Endodermal cell (in vitro differentiated cells): Measurements from ENCODE around the gene AGPAT3. TPM values are rescaled to one million over a fixed set of nuclear protein-coding genes. Genes with fewer than 3 reads are reported as not detected.

Experiments
- DNase-seq: peaks from one replicate; pipeline ENCODE4 v3.0.0-alpha.2; 2017
- H3K27ac ChIP-seq: 2 replicates; pipeline ENCODE4 v1.5.1; 2013; ENCODE audit warnings: mild to moderate bottlenecking, low read depth, low read length, moderate library complexity
- H3K27me3 ChIP-seq: 2 replicates; pipeline ENCODE4 v1.6.1; 2013; ENCODE audit warnings: mild to moderate bottlenecking, low read length, moderate library complexity; ENCODE audit not compliant: insufficient read depth, control insufficient read depth, poor library complexity, severe bottlenecking
- H3K36me3 ChIP-seq: 2 replicates; pipeline ENCODE4 v1.7.0; 2013; ENCODE audit warnings: mild to moderate bottlenecking, low read length, moderate library complexity; ENCODE audit not compliant: control insufficient read depth, insufficient read depth
- H3K4me1 ChIP-seq: one replicate; pipeline ENCODE4 v1.7.0; 2013; ENCODE audit warnings: low read length; ENCODE audit not compliant: control insufficient read depth, insufficient read depth
- H3K4me3 ChIP-seq: 2 replicates; pipeline ENCODE4 v1.5.1; 2013; ENCODE audit warnings: mild to moderate bottlenecking, low read length, moderate library complexity
- H3K9ac ChIP-seq: 2 replicates; pipeline ENCODE4 v1.6.1; 2013; ENCODE audit warnings: mild to moderate bottlenecking, low read length, moderate library complexity; ENCODE audit not compliant: poor library complexity, severe bottlenecking; ENCODE audit errors: extremely low read depth
- H3K9me3 ChIP-seq: 2 replicates; pipeline ENCODE4 v1.6.1; 2013; ENCODE audit warnings: mild to moderate bottlenecking, low read length, moderate library complexity; ENCODE audit not compliant: control insufficient read depth
- H3K27ac Mint-ChIP-seq: 2 replicates; pipeline ENCODE4 v1.8.0; 2020; ENCODE audit warnings: mixed read lengths
- H3K27me3 Mint-ChIP-seq: 2 replicates; pipeline ENCODE4 v1.8.0; 2021; ENCODE audit warnings: mild to moderate bottlenecking, mixed read lengths; ENCODE audit not compliant: insufficient read depth
- H3K36me3 Mint-ChIP-seq: 2 replicates; pipeline ENCODE4 v1.8.0; 2020; ENCODE audit warnings: low read depth, mixed read lengths
- H3K4me1 Mint-ChIP-seq: 2 replicates; pipeline ENCODE4 v1.8.0; 2020; ENCODE audit warnings: mixed read lengths
- H3K4me3 Mint-ChIP-seq: 2 replicates; pipeline ENCODE4 v1.8.0; 2020; ENCODE audit warnings: mild to moderate bottlenecking, moderate library complexity, mixed read lengths
- H3K9me3 Mint-ChIP-seq: 2 replicates; pipeline ENCODE4 v1.8.0; 2020; ENCODE audit warnings: mild to moderate bottlenecking, mixed read lengths
- CTCF ChIP-seq: fragments of 200-600 bp; sonication (generic); conservative IDR thresholded peaks from 2 replicates; pipeline ENCODE4 v1.5.0; 2021; ENCODE audit warnings: antibody characterized with exemption, mild to moderate bottlenecking
- WGBS, 2 experiments: methylation state at CpG; one replicate each; pipeline versions ENCODE4 v1.1.5 to v1.1.7; 2013; ENCODE audit warnings: missing lambda C conversion rate in 2 of 2, mixed read lengths in 1 of 2; ENCODE audit not compliant: insufficient coverage in 1 of 2, insufficient read length in 1 of 2; 5-methylcytosine and 5-hydroxymethylcytosine counted together
- total RNA-seq, 2 donors: library from RNA; stranded (reverse); fragmentation: NEBNext Ultra II Directional in 1 of 2; extraction: Animal tissue kit (Norgen Biotek cat#: 25700) in 1 of 2; gene quantifications; 2 replicates in 1 of 2; 3 replicates in 1 of 2; pipeline ENCODE4 v1.2.1, GENCODE V29; 2021

Gene AGPAT3
- total RNA-seq, 2 donors from 2014 or later, result 44.0 to 74.4 TPM

DNA sequence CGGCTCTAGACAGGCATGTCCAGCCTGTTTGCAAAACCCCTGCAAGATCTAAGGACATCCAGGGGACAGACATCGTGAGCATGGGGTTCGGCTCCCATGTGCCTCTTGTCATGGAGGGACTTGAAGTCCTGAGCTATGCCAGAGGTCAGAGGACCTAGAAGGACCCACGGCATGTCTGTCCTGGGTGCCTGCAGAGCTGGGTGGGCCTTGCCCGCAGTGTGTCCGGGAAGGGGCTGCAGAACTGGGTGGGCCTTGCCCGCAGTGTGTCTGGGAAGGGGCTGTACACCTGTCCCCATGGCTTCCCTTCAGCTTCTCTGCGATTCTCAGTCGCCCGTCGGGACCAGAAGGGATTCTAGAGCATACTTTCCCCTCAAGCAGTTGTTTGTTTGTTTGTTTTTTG lies 127.1 kb downstream of the AGPAT3 start:
- Histone ChIP-seq H3K9ac (no peak overlapping the region), H3K27me3 (no peaks in the 10 kb centered on the region), H3K4me3 (no peak overlapping the region), H3K4me1 (no peaks in the 10 kb centered on the region), H3K9me3 (no peaks in the 10 kb centered on the region), H3K27ac (no peak overlapping the region), H3K36me3 (no peaks in the 10 kb centered on the region)
- no peak for DNase-seq
- Mint-ChIP-seq H3K27me3 (no peaks in the 10 kb centered on the region), H3K9me3 (no peaks in the 10 kb centered on the region), H3K27ac (no peak overlapping the region), H3K4me3 (no peak overlapping the region), H3K4me1 (no peaks in the 10 kb centered on the region), H3K36me3 (no peaks in the 10 kb centered on the region)
- no peak for TF ChIP-seq CTCF
- 90 to 93% methylated on average over 10 to 11 of the region's 11 CpGs for WGBS, 2 experiments

GRCh38 chr21:43993420-43993934 lies 128.5 kb downstream of the AGPAT3 start:
- Histone ChIP-seq H3K9ac (no peak overlapping the region), H3K27me3 (no peaks in the 10 kb centered on the region), H3K4me3 (no peak overlapping the region), H3K9me3 (no peaks in the 10 kb centered on the region), H3K4me1 (no peaks in the 10 kb centered on the region), H3K27ac (no peak overlapping the region), H3K36me3 (no peaks in the 10 kb centered on the region)
- no peaks in the 10 kb centered on the region for H3K36me3 Mint-ChIP-seq
- H3K9me3 Mint-ChIP-seq, result no peaks in the 10 kb centered on the region
- TF ChIP-seq CTCF, result no peak
- WGBS, 2 experiments, result 86 to 91% methylated on average over 16 to 18 of the region's 18 CpGs
- no peaks in the 10 kb centered on the region for H3K27me3 Mint-ChIP-seq
- no peak for DNase-seq
- no peaks in the 10 kb centered on the region for H3K4me1 Mint-ChIP-seq
- no peak overlapping the region for H3K27ac Mint-ChIP-seq
- no peak overlapping the region for H3K4me3 Mint-ChIP-seq

GRCh38 chr21:43994085-43994484 lies 129.1 kb downstream of the AGPAT3 start:
- 90 to 96% methylated on average over 9 to 11 of the region's 11 CpGs for WGBS, 2 experiments
- no peak for TF ChIP-seq CTCF
- Mint-ChIP-seq H3K9me3 (no peaks in the 10 kb centered on the region), H3K4me3 (no peak overlapping the region), H3K27me3 (no peaks in the 10 kb centered on the region), H3K27ac (no peak overlapping the region), H3K4me1 (no peaks in the 10 kb centered on the region), H3K36me3 (no peaks in the 10 kb centered on the region)
- no peaks in the 10 kb centered on the region for H3K9me3 ChIP-seq
- H3K9ac ChIP-seq, result no peak overlapping the region
- no peaks in the 10 kb centered on the region for H3K36me3 ChIP-seq
- no peak overlapping the region for H3K4me3 ChIP-seq
- no peaks in the 10 kb centered on the region for H3K4me1 ChIP-seq
- no peaks in the 10 kb centered on the region for H3K27me3 ChIP-seq
- DNase-seq, result no peak
- no peak overlapping the region for H3K27ac ChIP-seq
